BE2C (cell line): Measurements from ENCODE around the gene ME1. TPM values are rescaled to one million over a fixed set of nuclear protein-coding genes. Genes with fewer than 3 reads are reported as not detected.
A peak's percentile ranks its signal among the peaks of the same experiment; 100 is the strongest.

Source experiments
- DNase-seq: peaks from one replicate; pipeline ENCODE4 v3.0.0-alpha.2; 2020
- H3K27me3 ChIP-seq: fragments of 250-450 bp; sonication (Bioruptor Pico); 2 replicates; pipeline ENCODE4 v1.5.1; 2020; ENCODE audit warnings: mild to moderate bottlenecking
- H3K36me3 ChIP-seq: fragments of 250-450 bp; sonication (Bioruptor Pico); 2 replicates; pipeline ENCODE4 v1.5.1; 2020; ENCODE audit warnings: mild to moderate bottlenecking
- H3K4me1 ChIP-seq: fragments of 250-450 bp; sonication (Bioruptor Pico); 2 replicates; pipeline ENCODE4 v1.5.1; 2020
- H3K4me3 ChIP-seq: 2 replicates; pipeline ENCODE4 v1.5.1; 2011; ENCODE audit warnings: low read depth, low read length
- H3K9me3 ChIP-seq: fragments of 250-450 bp; sonication (Bioruptor Pico); 2 replicates; pipeline ENCODE4 v1.5.1; 2020
- CTCF ChIP-seq: IDR thresholded peaks from 2 replicates; pipeline ENCODE4 v1.5.1; 2012; ENCODE audit warnings: mild to moderate bottlenecking, low read depth, low read length
- polyA plus RNA-seq: library from polyadenylated mRNA; unstranded; fragments of >200 nt; gene quantifications from one replicate; pipeline ENCODE4 v1.2.1, GENCODE V29; 2012; ENCODE audit warnings: low read depth, missing spikeins; ENCODE audit not compliant: insufficient read length, insufficient read depth

ME1 gene
- polyA plus RNA-seq = 7.5 TPM

GRCh38 chr6:83430611-83431544 is at the start of gene ME1:
TSS of gene ME1 (minus strand) at chr6:83431051. CDS start at chr6:83430954, 97 bp downstream.
- Histone ChIP-seq H3K27me3 (no peaks in the 10 kb centered on the region), H3K4me1 (peaks cover 5% of the 10 kb centered on the region), H3K36me3 (no peaks in the 10 kb centered on the region), H3K9me3 (no peaks in the 10 kb centered on the region), H3K4me3 (peak within 1 kb of the TSS; percentile 67)
- DNase-seq = peak; percentile 78
- no peak for TF ChIP-seq CTCF

GRCh38 chr6:83480470-83480869 is 49.6 kb upstream of the ME1 start:
- H3K4me3 ChIP-seq = no peak overlapping the region
- H3K27me3 ChIP-seq = no peaks in the 10 kb centered on the region
- no peaks in the 10 kb centered on the region for H3K4me1 ChIP-seq
- no peaks in the 10 kb centered on the region for H3K9me3 ChIP-seq
- DNase-seq = no peak
- H3K36me3 ChIP-seq = no peaks in the 10 kb centered on the region
- no peak for TF ChIP-seq CTCF

DNA sequence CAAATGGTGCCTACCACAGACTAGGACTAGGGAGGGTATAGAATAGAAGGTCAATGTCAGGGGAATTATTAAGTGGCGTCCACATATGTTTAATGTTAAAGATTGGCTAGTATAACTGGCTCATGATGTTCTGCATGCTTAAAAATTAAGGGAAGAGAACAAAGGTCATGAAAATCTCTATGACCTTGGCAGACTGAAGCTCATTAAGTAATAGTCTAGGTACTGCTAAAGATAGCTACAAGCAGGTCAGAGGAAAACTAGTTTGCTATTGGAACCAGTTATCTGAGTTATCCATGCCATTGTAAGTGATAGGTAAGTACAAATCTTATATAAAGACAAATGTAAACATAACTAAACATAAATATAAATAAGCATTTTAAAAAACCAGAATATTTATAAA is 48.5 kb upstream of the ME1 start:
- Histone ChIP-seq H3K4me3 (no peak overlapping the region), H3K36me3 (no peaks in the 10 kb centered on the region), H3K9me3 (no peaks in the 10 kb centered on the region), H3K4me1 (no peaks in the 10 kb centered on the region), H3K27me3 (no peaks in the 10 kb centered on the region)
- no peak for DNase-seq
- TF ChIP-seq CTCF = no peak

GRCh38 chr6:83476971-83477370 is 46.1 kb upstream of the ME1 start:
- Histone ChIP-seq H3K4me1 (no peaks in the 10 kb centered on the region), H3K27me3 (no peaks in the 10 kb centered on the region), H3K4me3 (no peak overlapping the region), H3K36me3 (no peaks in the 10 kb centered on the region), H3K9me3 (no peaks in the 10 kb centered on the region)
- DNase-seq = no peak
- TF ChIP-seq CTCF = no peak

DNA sequence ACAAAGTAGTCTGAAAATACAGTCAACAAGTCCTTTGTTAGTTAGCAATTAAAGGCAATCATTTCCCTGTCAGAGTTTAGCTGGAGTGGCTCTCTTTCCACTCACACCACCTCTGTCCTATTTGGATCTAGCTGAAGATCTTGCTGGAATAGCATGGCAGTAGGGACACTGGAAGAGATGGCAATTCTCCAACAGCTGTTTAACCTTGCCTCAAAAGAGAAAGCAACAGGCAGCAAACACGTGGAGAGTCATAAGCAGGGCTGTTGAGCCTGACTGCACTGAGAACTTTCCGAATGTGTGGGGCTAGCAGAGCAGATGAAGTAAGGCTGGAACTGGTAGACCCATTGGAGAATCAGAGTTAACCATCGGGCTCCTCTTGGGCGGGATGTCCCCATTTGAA is 43.5 kb upstream of the ME1 start:
- no peak for DNase-seq
- H3K36me3 ChIP-seq = no peaks in the 10 kb centered on the region
- H3K4me3 ChIP-seq = no peak overlapping the region
- H3K9me3 ChIP-seq = no peaks in the 10 kb centered on the region
- no peaks in the 10 kb centered on the region for H3K4me1 ChIP-seq
- no peak for TF ChIP-seq CTCF
- no peaks in the 10 kb centered on the region for H3K27me3 ChIP-seq

DNA sequence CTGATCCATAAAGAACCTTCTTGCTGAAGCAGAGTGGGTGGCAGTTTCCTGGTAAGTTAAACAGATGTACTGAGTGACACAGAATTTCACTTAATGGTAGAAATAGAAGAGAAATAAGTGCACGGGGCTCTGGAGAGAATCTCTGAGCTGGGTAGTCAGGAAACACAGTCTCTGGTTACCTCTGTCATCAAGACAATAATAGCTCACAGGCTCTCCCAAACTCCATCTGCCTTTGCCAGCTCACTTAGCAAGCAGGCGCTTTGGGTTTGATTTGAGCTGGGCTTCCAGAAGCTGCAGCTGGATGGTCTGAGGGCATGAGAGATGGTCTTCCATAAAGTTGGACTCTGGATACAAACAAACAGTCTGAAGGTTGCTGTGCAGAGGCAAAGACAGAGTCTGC is 41.9 kb upstream of the ME1 start:
- no peaks in the 10 kb centered on the region for H3K9me3 ChIP-seq
- no peak for TF ChIP-seq CTCF

More for the DNA sequence above, 41.9 kb upstream of the ME1 start:
- no peaks in the 10 kb centered on the region for H3K36me3 ChIP-seq
- no peak overlapping the region for H3K4me3 ChIP-seq
- no peaks in the 10 kb centered on the region for H3K27me3 ChIP-seq
- no peaks in the 10 kb centered on the region for H3K4me1 ChIP-seq
- no peak for DNase-seq
